Omental fat pad (tissue), 4 donors: ENCODE results near the gene VPS50. TPM values are rescaled to one million over a fixed set of nuclear protein-coding genes. Genes with fewer than 3 reads are reported as not detected.

Experiments
- ATAC-seq: fragments of 150-250 bp; one replicate; pipeline ENCODE4 v1.9.1; 2016; ENCODE audit warnings: mild to moderate bottlenecking, moderate library complexity; ENCODE audit not compliant: low FRiP score
- DNase-seq: peaks from one replicate; pipeline ENCODE4 v3.0.0-alpha.2; 2019; ENCODE audit warnings: low spot score
- total RNA-seq, 4 donors: library from RNA; depleted of rRNA; stranded (reverse); fragments of >200 nt; gene quantifications; one replicate each; pipeline ENCODE4 v1.1.0, GENCODE V29; 2016
- TF ChIP-seq, protein P1 (sequence below), 3 donors: fragments of 450-650 bp; IDR thresholded peaks; one replicate each; pipeline ENCODE4 v1.5.1; 2016 to 2017; ENCODE audit warnings: antibody characterized with exemption in 3 of 3, mild to moderate bottlenecking in 3 of 3, moderate library complexity in 2 of 3

Gene VPS50
- total RNA-seq, 4 donors from 2014 or later: 11.3 to 33.7 (median 14.2) TPM

DNA sequence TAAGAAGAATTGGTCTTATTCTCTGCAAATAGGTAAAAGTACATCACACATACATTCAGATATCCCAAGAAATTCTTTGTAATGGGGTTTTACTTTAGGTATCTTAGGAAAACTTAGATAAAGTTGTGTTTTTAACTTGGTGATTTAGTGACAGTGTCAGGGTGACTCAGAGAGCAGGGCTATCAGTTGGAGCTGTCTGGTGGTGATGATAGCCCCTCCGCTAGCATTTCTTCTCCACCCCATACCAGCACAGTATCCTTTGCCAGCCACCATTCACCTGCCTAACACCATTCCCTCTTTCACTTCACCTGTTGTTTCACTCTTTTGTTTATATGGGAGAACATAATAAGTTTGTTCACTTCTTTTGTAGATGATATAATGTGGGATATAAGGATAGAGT lies 30.4 kb downstream of the VPS50 start:
- ATAC-seq (no peak), DNase-seq (no peak)
- TF ChIP-seq, protein P1, sequence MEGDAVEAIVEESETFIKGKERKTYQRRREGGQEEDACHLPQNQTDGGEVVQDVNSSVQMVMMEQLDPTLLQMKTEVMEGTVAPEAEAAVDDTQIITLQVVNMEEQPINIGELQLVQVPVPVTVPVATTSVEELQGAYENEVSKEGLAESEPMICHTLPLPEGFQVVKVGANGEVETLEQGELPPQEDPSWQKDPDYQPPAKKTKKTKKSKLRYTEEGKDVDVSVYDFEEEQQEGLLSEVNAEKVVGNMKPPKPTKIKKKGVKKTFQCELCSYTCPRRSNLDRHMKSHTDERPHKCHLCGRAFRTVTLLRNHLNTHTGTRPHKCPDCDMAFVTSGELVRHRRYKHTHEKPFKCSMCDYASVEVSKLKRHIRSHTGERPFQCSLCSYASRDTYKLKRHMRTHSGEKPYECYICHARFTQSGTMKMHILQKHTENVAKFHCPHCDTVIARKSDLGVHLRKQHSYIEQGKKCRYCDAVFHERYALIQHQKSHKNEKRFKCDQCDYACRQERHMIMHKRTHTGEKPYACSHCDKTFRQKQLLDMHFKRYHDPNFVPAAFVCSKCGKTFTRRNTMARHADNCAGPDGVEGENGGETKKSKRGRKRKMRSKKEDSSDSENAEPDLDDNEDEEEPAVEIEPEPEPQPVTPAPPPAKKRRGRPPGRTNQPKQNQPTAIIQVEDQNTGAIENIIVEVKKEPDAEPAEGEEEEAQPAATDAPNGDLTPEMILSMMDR (IDR thresholded peaks at IDR 0.05): no peak

DNA sequence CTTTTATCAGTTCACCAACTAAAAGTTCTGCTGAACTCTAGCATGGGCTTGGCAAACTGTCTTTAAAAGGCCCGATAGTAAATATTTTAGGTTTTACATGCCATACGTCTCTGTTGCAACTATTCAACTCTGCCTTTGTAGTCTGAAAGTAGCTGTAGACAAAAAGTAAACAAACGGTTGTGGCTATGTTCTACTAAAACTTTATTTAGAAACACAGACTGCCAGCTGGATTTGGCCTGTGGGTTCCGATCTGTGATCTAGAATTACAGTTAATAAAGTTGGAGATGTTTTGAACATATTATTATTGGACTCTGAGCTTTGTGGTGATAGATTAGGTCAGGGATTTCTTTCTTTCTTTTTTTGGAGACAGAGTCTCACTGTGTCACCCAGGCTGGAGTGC lies 33.1 kb downstream of the VPS50 start:
- TF ChIP-seq, protein P1 (IDR thresholded peaks at IDR 0.05): no peak
- ATAC-seq (no peak), DNase-seq (no peak)

DNA sequence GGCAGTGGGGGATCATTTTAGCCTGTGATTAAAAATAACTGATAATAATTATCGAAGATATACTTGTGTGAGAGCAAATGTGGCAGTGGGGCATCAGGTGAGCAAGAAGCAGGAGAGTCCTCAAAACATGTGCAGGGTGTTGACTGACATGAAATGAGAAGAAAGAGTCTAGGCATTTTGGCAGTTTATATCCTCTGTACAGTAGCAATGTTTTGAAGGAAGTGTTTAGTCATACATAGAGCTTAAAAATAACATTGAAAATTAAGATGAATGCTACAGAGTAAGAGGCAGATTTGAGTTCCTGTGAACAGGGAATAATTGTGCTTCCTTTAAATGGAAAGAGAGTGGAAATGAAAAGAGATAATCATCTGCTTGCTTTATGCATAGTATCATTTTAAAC lies 47.4 kb downstream of the VPS50 start:
- TF ChIP-seq, protein P1 (IDR thresholded peaks at IDR 0.05): no peak
- ATAC-seq: no peak
- DNase-seq: no peak

DNA sequence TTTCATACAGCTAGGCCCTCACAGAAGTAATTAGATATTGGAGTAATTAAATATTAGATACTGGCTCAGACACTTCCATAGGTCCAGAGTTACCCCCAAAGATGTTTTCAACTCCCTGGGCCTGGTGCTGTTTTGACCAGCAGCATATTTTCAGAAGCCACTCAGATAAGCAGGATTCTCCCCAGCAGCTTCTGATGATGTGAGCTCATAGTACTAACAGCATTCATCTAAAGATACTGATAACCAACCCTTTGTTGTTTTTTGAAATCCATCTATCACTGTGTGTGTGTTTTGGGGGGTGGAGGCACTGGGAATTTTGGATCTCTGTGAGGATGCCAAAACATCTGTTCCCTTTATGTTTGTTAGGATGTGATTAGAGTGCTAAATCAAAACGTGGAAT lies 52.7 kb downstream of the VPS50 start:
- ATAC-seq (no peak), DNase-seq (no peak)
- TF ChIP-seq, protein P1 (IDR thresholded peaks at IDR 0.05): no peak

DNA sequence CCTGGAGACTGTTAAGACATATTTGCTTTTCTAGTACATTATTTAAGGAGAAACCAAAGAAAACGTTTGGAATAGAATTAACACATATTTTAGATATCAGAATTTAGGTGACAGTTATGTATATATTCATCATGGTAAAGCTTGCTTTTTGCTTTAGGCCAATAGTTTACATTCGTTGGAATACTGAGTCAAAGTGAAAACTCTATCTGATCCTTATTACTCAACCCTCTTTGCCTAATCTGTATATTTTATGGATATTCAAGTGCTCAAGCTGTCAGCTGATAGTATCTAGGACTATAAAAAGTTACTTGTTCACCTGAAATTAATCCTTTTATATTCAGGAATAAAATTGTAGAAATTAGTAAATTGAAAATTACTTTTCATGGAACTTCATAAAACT lies 61.1 kb downstream of the VPS50 start:
- no peak for DNase-seq
- TF ChIP-seq, protein P1 (IDR thresholded peaks at IDR 0.05): no peak
- no peak for ATAC-seq

DNA sequence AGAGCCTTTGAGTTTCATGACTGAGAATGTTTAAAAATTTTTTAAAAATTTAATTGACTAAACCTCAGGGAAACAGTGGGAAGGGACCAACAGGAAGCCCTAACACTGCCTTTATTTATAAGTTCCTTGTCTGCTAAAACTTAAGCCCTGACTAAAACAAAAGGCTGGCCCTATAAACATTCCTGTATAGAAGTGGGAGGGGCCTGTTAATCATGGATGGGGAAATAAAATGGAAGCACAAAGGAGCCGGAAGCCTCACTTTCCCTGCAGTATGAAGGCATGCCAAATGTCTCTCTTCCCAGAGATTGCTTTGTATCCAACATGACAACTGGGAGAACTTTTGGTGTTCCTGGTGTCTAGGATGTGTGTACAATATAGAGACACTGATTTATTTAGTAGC lies 66.0 kb downstream of the VPS50 start:
- TF ChIP-seq, protein P1 (IDR thresholded peaks at IDR 0.05): no peak
- no peak for DNase-seq
- ATAC-seq: no peak

DNA sequence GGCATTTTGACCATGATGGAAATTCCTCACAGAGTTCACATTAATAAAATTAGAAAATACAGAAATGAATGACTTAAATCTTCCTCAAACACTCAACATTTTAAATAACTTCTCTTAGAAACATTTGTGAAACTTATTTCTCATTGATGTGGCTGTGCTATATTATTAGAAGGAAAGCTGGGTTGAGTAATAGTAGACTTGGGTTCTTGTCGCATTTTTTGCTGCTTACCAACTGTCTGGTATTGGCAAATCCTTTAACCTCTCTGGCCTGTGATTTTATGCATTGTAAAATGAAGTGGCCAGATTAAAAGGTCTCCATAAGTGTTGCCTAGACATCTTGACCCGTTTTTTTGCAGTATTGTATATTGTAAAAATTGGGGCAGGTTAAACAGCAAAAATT lies 66.5 kb downstream of the VPS50 start:
- ATAC-seq (no peak), DNase-seq (no peak)
- TF ChIP-seq, protein P1 (IDR thresholded peaks at IDR 0.05): no peak
